GM21515 (cell line): ENCODE data around the gene TSPAN31.

Experiments used
- ATAC-seq: cut with Tn5 transposase; IDR thresholded peaks from one replicate; pipeline ENCODE4 v1.9.1; 2021; ENCODE audit not compliant: unreplicated experiment

Gene TSPAN31

GRCh38 chr12:57751788-57752667, 7.2 kb downstream of the TSPAN31 start, which contains the start of gene CDK4:
Gene CDK4 (minus strand): TSS chr12:57752310. CDS start chr12:57751717, 593 bp downstream.
- ATAC-seq = peak; percentile 66

GRCh38 chr12:57752668-57753000, 7.8 kb downstream of the TSPAN31 start:
- ATAC-seq = no peak

GRCh38 chr12:57753756-57754337, 9.0 kb downstream of the TSPAN31 start:
- no peak for ATAC-seq

DNA sequence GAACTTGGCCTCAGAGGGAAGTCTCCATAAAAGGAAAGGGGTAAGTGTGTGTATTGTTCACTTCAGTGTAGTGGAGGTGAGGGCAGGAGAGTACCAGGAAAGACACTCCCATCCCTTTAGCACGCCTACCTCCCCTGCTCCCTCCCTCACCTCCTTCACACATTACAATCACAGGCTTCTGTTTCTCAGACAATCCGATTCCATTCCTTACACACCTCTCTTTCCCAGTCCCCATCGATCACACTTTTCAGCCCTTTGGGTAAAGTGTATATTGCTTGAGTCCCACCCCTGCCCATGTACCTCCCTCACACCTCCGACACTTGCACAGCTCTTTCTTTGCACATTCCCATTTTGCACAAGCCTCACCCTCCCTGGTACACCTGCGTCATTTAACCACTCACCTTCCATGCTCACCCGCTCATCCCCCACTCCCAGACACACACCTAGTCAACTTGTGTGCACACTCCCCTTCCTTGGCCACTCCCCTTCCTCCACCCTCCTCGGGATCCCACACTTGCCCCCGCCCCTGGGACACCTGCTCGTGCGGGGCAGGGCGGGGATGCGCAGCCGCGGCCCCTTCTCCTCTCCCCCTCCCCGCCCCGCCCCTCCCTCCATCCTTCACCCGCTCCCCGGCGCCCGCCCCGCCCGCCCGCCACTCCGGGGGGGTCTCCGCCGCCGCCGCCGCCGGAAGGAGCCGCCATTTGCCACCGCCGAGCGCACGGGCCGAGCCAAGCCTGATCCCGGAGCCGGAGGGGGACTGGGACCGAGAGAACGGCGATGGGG, 9.8 kb downstream of the TSPAN31 start, which contains the start of gene MARCHF9:
TSS of gene MARCHF9 (plus strand) at position 693 of the 783 bp plus-strand sequence. CDS start 426 bp downstream, outside the sequence.
- ATAC-seq = peak; percentile 36

GRCh38 chr12:57755194-57755453, 10.3 kb downstream of the TSPAN31 start:
- ATAC-seq = no peak

- no peak for ATAC-seq
Observed at GRCh38 chr12:57755454-57756372, 10.9 kb downstream of the TSPAN31 start.

GRCh38 chr12:57756406-57757341, 11.8 kb downstream of the TSPAN31 start:
- ATAC-seq = peak; percentile 20

- no peak for ATAC-seq
Observed at GRCh38 chr12:57757771-57758170, 12.9 kb downstream of the TSPAN31 start.

DNA sequence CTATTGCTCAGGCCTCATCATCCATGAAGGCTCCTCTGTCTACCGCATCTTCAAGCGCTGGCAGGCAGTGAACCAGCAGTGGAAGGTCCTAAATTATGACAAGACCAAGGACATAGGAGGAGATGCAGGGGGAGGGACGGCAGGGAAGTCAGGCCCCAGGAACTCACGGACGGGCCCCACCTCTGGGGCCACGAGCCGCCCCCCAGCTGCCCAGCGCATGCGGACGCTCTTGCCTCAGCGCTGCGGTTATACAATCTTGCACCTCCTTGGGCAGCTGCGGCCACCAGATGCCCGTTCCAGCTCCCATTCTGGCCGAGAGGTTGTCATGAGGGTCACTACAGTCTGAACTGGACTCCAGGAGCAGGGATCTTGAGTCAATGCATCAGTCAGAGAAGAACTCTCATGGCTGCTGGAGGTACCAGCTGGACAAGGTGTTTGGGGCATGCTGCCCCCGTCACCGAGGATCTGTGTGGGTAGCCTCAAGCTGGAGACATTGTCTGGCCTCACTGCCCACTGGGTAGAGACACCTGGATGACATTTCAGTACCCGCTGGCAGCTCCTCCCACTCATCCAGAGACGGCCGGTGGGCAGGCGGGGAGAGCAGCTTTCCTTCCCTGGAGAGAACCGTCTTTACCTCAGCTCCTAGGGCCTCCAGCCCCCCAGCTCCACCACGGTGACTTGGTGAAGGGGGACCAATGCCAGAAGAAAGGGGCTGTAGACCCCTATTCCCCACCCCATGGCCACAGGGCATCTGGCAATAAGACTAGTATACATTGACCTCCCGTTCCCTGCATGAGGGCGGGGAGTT, 13.9 kb downstream of the TSPAN31 start:
- ATAC-seq = no peak

GRCh38 chr12:57759360-57759980, 14.6 kb downstream of the TSPAN31 start:
- ATAC-seq = no peak

GRCh38 chr12:57760347-57760982, 15.6 kb downstream of the TSPAN31 start:
- no peak for ATAC-seq

DNA sequence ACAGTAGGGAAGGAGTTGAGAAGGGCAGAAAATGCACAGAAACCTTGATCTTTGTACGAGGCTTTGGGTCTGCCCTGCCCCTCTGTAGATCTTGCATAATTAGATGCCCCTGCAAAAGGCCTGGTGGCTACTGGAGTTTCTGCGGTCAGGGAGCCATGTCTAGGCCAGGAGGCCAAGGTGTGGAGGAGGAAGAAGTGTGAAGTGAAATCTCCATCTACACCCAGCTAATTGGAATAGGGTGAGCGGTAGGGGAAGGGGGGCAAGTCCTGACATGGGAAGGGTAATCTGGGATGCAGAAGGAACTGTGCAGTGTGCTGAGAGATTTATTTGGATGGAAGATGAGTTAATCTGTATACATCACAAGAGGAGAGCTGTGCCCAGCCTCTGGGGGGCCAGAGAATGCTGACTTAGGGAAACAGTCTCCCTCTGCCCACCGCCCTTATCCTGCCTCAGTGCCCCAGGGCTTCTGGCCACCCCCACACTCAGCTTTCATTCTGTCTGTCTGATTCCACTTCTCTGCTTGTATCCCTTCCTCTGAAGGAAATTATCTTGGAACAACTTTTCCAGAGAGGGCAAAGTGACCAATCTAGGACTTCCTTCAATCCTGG, 16.7 kb downstream of the TSPAN31 start:
- no peak for ATAC-seq

GRCh38 chr12:57762463-57762862, 17.6 kb downstream of the TSPAN31 start:
- no peak for ATAC-seq

GRCh38 chr12:57763881-57764661, 19.2 kb downstream of the TSPAN31 start:
- ATAC-seq = no peak

GRCh38 chr12:57764662-57765002, 19.8 kb downstream of the TSPAN31 start:
- ATAC-seq = no peak

GRCh38 chr12:57765003-57765697, 20.3 kb downstream of the TSPAN31 start:
- ATAC-seq = peak; percentile 46
